Activated naive CD4-positive, alpha-beta T cell treated with anti-CD3 and anti-CD28 coated beads, Interleukin-2, amount 50 U/mL, for 16 hours (primary cell): ENCODE results near the gene SMIM45.
A peak's percentile ranks its signal among the peaks of the same experiment; 100 is the strongest.

ENCODE experiments used
- DNase-seq: peaks from one replicate; pipeline ENCODE4 v3.0.0-alpha.2; 2020

The SMIM45 gene

DNA sequence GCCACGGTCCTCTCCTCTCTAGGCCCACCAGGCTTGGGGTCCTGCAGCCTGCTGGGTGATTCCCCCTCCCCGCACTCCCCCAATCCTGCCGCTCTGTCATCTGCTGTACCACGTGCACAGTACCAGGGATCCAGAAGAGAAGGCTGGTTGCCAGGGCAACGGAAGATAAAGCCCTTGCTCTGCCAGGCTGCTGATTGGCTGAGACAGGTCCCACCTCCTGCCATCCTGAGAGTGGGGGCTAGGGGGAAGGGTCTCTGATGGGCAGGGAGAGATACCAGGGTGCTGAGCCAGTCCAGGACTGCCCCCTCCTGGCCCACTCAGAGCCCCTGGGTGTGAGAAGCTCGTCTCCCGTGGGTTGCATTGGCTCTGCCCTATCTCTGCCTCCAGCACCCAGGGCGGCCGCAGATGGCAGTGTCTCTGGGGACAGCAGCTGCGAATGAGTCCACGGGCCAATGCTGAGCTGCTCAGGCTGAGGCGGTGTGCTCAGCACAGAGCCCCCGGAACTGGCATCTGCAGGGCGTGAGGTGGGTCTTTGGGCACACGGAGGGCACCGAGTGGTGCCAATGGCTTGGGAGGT, at the start of gene SMIM45:
SMIM45 (plus strand) TSS at position 253 of the 577 bp plus-strand sequence.
- DNase-seq, result no peak

- DNase-seq, result no peak
Measured at GRCh38 chr22:41902932-41903421, 49.0 kb upstream of the SMIM45 start.

GRCh38 chr22:41904450-41905410, 47.2 kb upstream of the SMIM45 start:
- no peak for DNase-seq

DNA sequence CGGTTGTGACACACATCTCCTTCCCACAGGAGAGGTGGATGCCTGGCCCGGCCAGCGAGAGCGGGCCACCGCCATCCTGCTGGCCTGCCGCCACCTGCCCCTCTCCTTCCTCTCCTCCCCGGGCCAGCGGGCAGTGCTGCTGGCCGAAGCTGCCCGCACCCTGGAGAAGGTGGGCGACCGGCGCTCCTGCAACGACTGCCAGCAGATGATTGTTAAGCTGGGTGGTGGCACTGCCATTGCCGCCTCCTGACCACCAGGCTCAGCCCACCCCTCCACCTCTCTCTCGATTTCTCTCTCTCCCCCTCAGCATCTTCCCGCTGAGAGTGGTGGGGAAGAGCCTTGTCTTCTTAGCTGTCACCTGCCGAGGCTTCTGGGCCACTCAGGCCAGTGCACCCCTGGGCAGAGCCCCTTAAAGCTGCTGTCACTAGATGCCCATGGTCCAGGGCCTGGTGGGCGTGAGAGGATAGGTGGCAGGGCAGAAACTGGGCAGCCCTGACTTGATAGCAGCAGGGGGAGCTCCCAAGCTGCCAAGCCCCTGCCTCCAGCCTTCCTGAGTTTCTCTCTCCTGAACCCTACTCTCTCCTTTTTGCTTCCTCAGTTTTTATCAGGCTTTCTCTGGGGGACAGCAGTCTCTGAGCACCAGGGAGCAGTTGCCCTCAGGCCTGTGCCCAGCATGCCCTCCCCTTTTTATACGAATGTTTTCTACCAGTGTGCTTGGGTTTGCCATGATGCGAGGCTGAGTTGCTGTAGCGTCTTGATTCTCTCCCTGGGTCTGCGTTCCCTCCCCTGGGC, 46.3 kb upstream of the SMIM45 start:
- no peak for DNase-seq

DNA sequence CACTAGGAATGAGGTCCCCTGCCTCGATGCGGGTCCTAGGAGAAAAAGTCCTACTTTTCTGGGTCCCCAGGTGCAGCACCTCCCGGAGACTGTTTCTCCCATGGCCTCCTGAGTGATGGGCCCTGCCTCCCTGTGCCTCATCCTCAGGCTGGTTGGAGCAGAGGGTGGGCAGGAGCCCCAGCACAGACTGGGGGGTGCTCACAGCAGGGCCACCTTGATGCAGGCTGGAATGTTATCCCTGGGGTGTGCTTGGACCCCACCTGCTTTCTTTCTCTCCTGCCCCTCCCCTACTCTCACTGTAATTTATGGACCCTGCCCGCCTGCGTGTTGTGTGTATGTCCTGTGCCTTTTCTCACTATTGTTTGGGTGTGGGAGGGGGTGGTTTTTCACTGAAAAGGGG, 45.1 kb upstream of the SMIM45 start:
- DNase-seq, result no peak

DNA sequence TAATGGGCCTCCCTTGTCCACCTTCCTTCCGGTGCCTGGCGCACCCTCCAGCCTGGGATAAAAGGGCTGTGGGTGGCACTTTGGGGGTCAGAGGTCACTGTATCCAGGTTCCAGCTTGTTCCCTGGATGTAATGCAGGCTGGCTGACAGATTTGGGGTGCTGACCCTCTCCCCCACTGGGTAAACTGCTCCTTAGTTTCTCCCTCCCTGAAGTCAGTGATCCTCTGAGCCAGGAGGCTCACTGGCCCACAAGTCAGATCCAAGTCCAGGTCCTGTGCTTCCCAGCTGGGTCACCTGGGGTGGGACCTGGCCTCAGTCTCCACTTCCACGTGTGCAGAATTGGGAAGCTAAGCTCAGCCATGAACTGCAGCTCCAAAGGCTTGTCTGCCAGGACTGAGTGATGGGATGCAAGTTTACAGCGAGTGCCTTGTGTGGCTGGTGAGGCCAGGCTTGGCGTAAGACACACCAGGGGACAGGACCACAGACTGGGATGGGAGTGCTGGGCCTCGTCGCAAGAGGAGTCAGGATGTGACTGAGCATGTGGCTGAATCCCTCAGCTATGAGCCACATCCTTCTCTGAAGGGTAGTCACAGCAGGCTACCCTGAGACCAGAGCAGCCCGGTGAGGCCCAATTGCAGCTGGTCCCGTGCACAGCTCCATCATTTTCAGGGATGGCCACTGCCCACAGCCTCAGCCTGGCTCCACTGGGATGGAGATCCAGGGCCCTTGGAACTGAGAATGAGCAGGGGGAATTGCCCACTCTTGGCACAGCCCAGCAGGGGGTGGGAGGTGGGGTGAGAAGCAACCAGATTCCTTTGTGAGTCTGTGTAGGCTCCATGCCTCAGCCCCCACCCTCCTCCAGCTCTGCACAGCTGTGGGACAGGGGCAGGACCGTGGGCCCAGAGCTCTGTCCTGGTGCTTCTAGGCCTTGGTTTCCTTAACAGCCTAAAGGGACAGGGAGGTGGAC, 44.2 kb upstream of the SMIM45 start:
- DNase-seq, result no peak

DNA sequence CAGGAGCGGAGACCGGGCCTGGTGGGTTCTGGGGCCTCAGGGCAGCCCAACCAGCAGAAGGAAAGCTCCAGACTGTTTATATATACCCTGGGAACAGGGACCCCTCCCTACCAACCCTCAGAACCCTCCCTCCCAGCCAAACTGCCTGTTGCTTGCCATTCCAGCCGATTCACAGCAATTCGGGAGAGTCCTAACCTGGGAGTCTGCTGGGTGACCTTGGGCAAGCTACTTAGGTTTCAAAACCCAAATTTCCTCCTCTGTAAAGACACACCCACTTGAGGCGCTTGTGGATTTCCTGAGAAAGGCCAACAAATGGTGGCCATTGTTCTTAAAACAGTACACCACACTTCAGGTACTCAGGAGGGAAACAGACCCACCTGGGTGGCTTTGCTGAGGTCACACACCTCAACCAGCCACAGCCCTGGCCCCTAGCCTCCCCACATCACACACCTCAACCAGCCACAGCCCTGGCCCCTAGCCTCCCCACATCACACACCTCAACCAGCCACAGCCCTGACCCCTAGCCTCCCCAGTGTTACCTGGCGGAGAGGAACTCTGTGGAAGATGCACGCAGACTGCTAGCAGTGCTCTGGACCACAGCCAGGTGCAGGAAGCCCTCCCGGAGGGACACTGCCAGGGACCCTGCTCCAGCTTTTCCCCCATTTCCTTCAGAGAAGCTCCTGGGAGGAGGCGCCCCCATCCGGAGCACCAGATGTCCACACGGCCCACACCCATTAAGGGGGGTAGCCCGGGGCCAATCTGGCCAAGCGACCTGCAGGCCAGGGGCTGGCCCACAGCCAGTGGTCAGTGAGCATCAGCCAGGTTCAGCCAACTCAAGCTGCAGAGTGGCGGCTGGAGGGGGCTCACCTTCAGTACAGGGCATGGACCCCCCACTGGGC, 43.3 kb upstream of the SMIM45 start:
- DNase-seq, result no peak

DNA sequence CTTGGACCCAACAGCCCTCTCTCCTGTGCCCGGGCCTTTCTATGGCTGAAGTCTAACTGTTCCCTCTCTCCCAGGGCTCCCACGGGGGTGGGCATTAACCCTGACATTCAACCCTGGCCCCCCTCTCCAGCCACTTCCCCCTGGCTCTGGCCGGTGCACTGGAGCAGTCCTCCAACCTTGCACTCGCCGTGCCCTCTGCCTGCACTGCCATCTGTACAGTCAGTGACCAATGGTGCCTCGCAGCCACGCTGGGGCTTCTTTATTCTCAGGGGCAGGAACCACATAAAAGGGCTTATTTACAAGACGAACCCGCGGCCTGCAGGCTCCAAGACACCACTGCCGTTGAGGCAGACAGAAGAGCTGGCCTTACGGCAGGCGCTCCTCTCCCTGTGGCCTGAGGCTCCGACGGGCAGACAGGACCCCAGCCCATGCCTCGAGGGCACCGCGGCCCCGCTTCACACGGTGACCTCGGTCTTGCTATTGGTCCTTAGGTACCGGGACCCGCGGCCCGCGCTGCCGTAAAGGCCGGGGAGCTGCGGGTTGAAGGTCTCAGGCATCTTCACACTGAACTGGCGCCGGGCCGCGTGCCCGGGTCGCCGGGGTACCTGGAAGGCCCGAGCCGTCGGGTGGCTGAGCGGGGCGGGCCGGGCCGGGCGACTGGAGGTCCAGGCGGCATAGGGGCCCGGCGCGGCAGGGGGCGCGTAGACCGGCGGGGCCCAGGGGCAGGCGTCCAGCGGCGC, 42.5 kb upstream of the SMIM45 start:
- no peak for DNase-seq

GRCh38 chr22:41910050-41911000, 41.6 kb upstream of the SMIM45 start:
- peak; percentile 48 for DNase-seq

DNA sequence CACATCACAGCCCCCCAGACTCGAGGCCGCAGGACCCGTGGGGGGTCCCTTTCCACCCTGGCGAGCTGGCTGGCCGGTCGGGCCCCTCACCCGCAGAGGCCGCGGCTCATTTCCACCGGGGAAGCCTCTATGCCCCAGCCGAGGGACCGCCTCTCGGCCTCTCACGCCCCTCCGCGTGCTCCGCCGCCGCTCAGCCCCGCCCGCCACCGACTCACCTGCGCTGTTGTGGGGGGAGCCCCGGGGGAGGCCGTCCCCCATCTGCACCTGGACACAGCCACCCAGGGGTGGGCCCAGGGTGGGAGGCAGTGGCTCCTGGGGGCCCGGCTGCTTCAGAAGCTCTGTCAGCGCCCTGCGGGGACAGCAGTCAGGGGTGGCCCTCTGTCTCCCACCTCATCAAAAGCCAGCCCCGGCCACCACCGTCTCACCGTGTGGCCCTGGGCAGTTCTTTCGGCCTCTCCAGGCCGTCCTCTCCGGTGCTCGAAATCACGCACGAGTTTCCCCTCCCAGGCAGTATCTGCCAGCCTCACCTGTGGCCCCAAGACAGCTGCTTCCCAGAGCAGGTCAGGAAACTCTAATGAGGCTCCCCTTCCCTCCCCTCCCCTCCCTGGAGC, 40.8 kb upstream of the SMIM45 start:
- DNase-seq, result no peak

DNA sequence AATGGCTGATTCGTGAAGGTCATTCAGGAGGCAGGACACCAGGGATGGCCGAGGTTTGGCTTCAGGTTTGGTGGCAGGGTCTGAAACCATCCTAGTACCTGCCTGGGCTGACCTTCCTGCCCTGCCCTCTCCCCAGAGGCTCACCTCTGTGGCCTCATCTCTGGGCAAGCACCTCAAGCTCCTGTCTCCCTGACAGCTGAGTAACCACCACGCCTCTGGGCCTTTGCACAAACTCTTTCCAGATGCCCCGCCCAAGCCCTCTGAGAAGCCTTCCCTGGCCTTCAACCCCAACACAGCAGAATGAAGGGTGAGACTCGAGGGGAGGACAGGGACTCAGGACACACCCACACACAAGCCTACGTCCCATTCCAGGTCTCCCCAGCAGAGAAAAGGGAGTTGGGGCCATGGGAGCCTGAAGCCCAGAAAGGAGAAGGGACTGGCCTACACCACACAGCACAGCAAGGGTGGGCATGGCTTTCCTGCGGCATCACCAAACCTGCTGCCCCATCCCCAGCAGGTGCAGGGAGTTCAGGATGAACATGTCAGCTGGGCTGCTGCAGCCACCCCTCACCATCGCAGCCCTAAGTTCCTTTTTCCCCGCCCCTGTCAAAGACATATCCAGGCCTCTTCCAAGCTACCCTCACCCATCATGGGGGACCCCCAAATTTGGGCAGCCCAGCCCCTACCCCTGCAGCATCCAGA, 39.5 kb upstream of the SMIM45 start:
- DNase-seq, result no peak

GRCh38 chr22:41913040-41913719, 38.8 kb upstream of the SMIM45 start:
- no peak for DNase-seq

- no peak for DNase-seq
Measured at GRCh38 chr22:41913842-41914534, 38.0 kb upstream of the SMIM45 start.

- DNase-seq, result no peak
Measured at GRCh38 chr22:41914611-41915034, 37.3 kb upstream of the SMIM45 start.

GRCh38 chr22:41915035-41915785, 36.7 kb upstream of the SMIM45 start, which contains the start of gene SHISA8:
Gene SHISA8, minus strand, starts transcription at chr22:41915074. Its CDS starts 407 bp downstream, at chr22:41914667.
- DNase-seq, result peak; percentile 68
